Activated T-cell treated with anti-CD3 and anti-CD28 coated beads, Interleukin-2, amount 50 U/mL, for 24 hours (primary cell): Measurements from ENCODE around the gene SNRPE.

Experiments
- DNase-seq: peaks from one replicate; pipeline ENCODE4 v3.0.0-alpha.2; 2020
- H3K27ac Mint-ChIP-seq: 2 replicates; pipeline ENCODE4 v1.8.0; 2020; ENCODE audit warnings: mild to moderate bottlenecking, mixed read lengths
- H3K27me3 Mint-ChIP-seq: 2 replicates; pipeline ENCODE4 v1.8.0; 2020; ENCODE audit warnings: mixed read lengths
- H3K36me3 Mint-ChIP-seq: 2 replicates; pipeline ENCODE4 v1.8.0; 2020; ENCODE audit warnings: low read depth, mixed read lengths
- H3K4me1 Mint-ChIP-seq: 2 replicates; pipeline ENCODE4 v1.8.0; 2020; ENCODE audit warnings: low read depth, mixed read lengths
- H3K4me3 Mint-ChIP-seq: 2 replicates; pipeline ENCODE4 v1.8.0; 2020; ENCODE audit warnings: mild to moderate bottlenecking, moderate library complexity, mixed read lengths
- H3K9me3 Mint-ChIP-seq: 2 replicates; pipeline ENCODE4 v1.8.0; 2020; ENCODE audit warnings: mixed read lengths

Gene SNRPE

GRCh38 chr1:203905275-203905674 lies 43.9 kb downstream of the SNRPE start:
- DNase-seq, result no peak
- Mint-ChIP-seq H3K9me3 (no peaks in the 10 kb centered on the region), H3K36me3 (no peaks in the 10 kb centered on the region), H3K4me3 (no peak overlapping the region), H3K4me1 (no peaks in the 10 kb centered on the region), H3K27me3 (peaks cover 3% of the 10 kb centered on the region), H3K27ac (no peak overlapping the region)

GRCh38 chr1:203906932-203907331 lies 45.5 kb downstream of the SNRPE start:
- no peak overlapping the region for H3K27ac Mint-ChIP-seq
- H3K27me3 Mint-ChIP-seq, result peaks cover 3% of the 10 kb centered on the region
- H3K36me3 Mint-ChIP-seq, result no peaks in the 10 kb centered on the region
- H3K9me3 Mint-ChIP-seq, result no peaks in the 10 kb centered on the region
- no peak for DNase-seq
- H3K4me3 Mint-ChIP-seq, result no peak overlapping the region
- H3K4me1 Mint-ChIP-seq, result no peaks in the 10 kb centered on the region

- H3K4me1 Mint-ChIP-seq, result no peaks in the 10 kb centered on the region
- DNase-seq, result no peak
- no peak overlapping the region for H3K4me3 Mint-ChIP-seq
- no peaks in the 10 kb centered on the region for H3K36me3 Mint-ChIP-seq
- H3K9me3 Mint-ChIP-seq, result no peaks in the 10 kb centered on the region
- no peak overlapping the region for H3K27ac Mint-ChIP-seq
- H3K27me3 Mint-ChIP-seq, result peaks cover 3% of the 10 kb centered on the region
These were observed 46.5 kb downstream of the SNRPE start for GRCh38 chr1:203907901-203908300.

GRCh38 chr1:203911806-203912205 lies 50.4 kb downstream of the SNRPE start:
- H3K4me3 Mint-ChIP-seq, result no peak overlapping the region
- H3K4me1 Mint-ChIP-seq, result no peaks in the 10 kb centered on the region
- H3K27me3 Mint-ChIP-seq, result no peaks in the 10 kb centered on the region
- H3K36me3 Mint-ChIP-seq, result no peaks in the 10 kb centered on the region
- no peak for DNase-seq
- no peaks in the 10 kb centered on the region for H3K9me3 Mint-ChIP-seq
- H3K27ac Mint-ChIP-seq, result no peak overlapping the region

- no peaks in the 10 kb centered on the region for H3K36me3 Mint-ChIP-seq
- no peaks in the 10 kb centered on the region for H3K4me1 Mint-ChIP-seq
- no peak overlapping the region for H3K4me3 Mint-ChIP-seq
- DNase-seq, result no peak
- no peaks in the 10 kb centered on the region for H3K27me3 Mint-ChIP-seq
- H3K27ac Mint-ChIP-seq, result no peak overlapping the region
- H3K9me3 Mint-ChIP-seq, result no peaks in the 10 kb centered on the region
These were observed 51.7 kb downstream of the SNRPE start for GRCh38 chr1:203913073-203913521.

- H3K4me3 Mint-ChIP-seq, result no peak overlapping the region
- no peaks in the 10 kb centered on the region for H3K4me1 Mint-ChIP-seq
- H3K36me3 Mint-ChIP-seq, result no peaks in the 10 kb centered on the region
- H3K27ac Mint-ChIP-seq, result no peak overlapping the region
- no peaks in the 10 kb centered on the region for H3K9me3 Mint-ChIP-seq
- no peaks in the 10 kb centered on the region for H3K27me3 Mint-ChIP-seq
- no peak for DNase-seq
These were observed 52.9 kb downstream of the SNRPE start for GRCh38 chr1:203914292-203914691.

GRCh38 chr1:203915811-203916210 lies 54.4 kb downstream of the SNRPE start:
- H3K27me3 Mint-ChIP-seq, result no peaks in the 10 kb centered on the region
- no peak overlapping the region for H3K4me3 Mint-ChIP-seq
- H3K27ac Mint-ChIP-seq, result no peak overlapping the region
- no peaks in the 10 kb centered on the region for H3K36me3 Mint-ChIP-seq
- no peaks in the 10 kb centered on the region for H3K9me3 Mint-ChIP-seq
- no peak for DNase-seq
- no peaks in the 10 kb centered on the region for H3K4me1 Mint-ChIP-seq

- H3K27ac Mint-ChIP-seq, result no peak overlapping the region
- no peak overlapping the region for H3K4me3 Mint-ChIP-seq
- H3K27me3 Mint-ChIP-seq, result no peaks in the 10 kb centered on the region
- no peaks in the 10 kb centered on the region for H3K9me3 Mint-ChIP-seq
- H3K36me3 Mint-ChIP-seq, result no peaks in the 10 kb centered on the region
- H3K4me1 Mint-ChIP-seq, result no peaks in the 10 kb centered on the region
- no peak for DNase-seq
These were observed 55.4 kb downstream of the SNRPE start for GRCh38 chr1:203916756-203917155.
